Measurements from ENCODE around the gene SRSF4.
"Not testable (repeated sequence)": the region's sequence is repeated elsewhere in the genome, so short reads cannot be mapped to it uniquely, and the experiment has no call there.

SRSF4 gene

DNA sequence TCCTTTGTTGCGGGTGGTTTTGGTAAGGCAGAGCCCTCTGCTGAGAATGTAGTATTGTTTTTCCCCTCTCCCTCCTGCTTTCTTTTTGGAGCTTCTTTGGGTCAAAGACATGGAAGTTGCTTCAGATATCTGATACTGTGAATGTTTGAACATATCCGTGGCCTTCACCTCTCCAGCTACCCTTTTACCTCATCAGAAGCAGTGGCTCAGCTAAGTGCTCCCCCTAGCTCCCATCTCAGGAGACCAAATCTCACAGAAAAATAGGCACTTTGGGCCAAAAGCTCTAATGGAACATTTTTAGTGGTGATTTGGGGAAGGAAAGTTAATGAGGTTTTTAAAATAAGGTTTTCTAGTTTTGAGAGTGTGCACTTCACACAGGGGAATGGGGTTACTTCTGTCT, 64.3 kb downstream of the SRSF4 start:
- Histone ChIP-seq H3K36me3 (ENCODE audit: insufficient read depth, low read length) (no peaks in the 10 kb centered on the region; the same call in 1 of the 2 replicates), H3K79me2 (ENCODE audit: control insufficient read depth, insufficient read depth, low read length, unreplicated experiment) (peaks cover 12% of the 10 kb centered on the region), H3K4me3 (ENCODE audit: low read depth, low read length) (no peak overlapping the region), H3K4me1 (ENCODE audit: control insufficient read depth, insufficient read depth, low read length, unreplicated experiment) (peaks cover 6% of the 10 kb centered on the region), H2AFZ (ENCODE audit: low read length, unreplicated experiment) (no peak overlapping the region), H3K27me3 (ENCODE audit: insufficient read depth, low read length) (no peaks in the 10 kb centered on the region), H3K27ac (ENCODE audit: low read depth, low read length) (no peak overlapping the region)

- Histone ChIP-seq H3K4me3 (ENCODE audit: low read depth, low read length) (no peak overlapping the region), H3K27me3 (ENCODE audit: insufficient read depth, low read length) (no peaks in the 10 kb centered on the region), H3K36me3 (ENCODE audit: insufficient read depth, low read length) (no peaks in the 10 kb centered on the region), H3K27ac (ENCODE audit: low read depth, low read length) (no peak overlapping the region), H3K79me2 (ENCODE audit: control insufficient read depth, insufficient read depth, low read length, unreplicated experiment) (no peaks in the 10 kb centered on the region), H2AFZ (ENCODE audit: low read length, unreplicated experiment) (no peak overlapping the region), H3K4me1 (ENCODE audit: control insufficient read depth, insufficient read depth, low read length, unreplicated experiment) (peaks cover 2% of the 10 kb centered on the region)
Measured at GRCh38 chr1:29114654-29115053, 67.0 kb downstream of the SRSF4 start.

- Histone ChIP-seq H2AFZ (ENCODE audit: low read length, unreplicated experiment) (no peak overlapping the region), H3K79me2 (ENCODE audit: control insufficient read depth, insufficient read depth, low read length, unreplicated experiment) (no peaks in the 10 kb centered on the region), H3K27me3 (ENCODE audit: insufficient read depth, low read length) (no peaks in the 10 kb centered on the region), H3K36me3 (ENCODE audit: insufficient read depth, low read length) (no peaks in the 10 kb centered on the region), H3K4me1 (ENCODE audit: control insufficient read depth, insufficient read depth, low read length, unreplicated experiment) (no peaks in the 10 kb centered on the region), H3K4me3 (ENCODE audit: low read depth, low read length) (no peak overlapping the region), H3K27ac (ENCODE audit: low read depth, low read length) (no peak overlapping the region)
Measured at GRCh38 chr1:29113413-29114117, 68.1 kb downstream of the SRSF4 start.

GRCh38 chr1:29112705-29113412, 68.8 kb downstream of the SRSF4 start:
- Histone ChIP-seq H2AFZ (ENCODE audit: low read length, unreplicated experiment) (no peak overlapping the region), H3K27ac (ENCODE audit: low read depth, low read length) (no peak overlapping the region), H3K79me2 (ENCODE audit: control insufficient read depth, insufficient read depth, low read length, unreplicated experiment) (no peaks in the 10 kb centered on the region), H3K36me3 (ENCODE audit: insufficient read depth, low read length) (no peaks in the 10 kb centered on the region), H3K27me3 (ENCODE audit: insufficient read depth, low read length) (no peaks in the 10 kb centered on the region), H3K4me3 (ENCODE audit: low read depth, low read length) (no peak overlapping the region), H3K4me1 (ENCODE audit: control insufficient read depth, insufficient read depth, low read length, unreplicated experiment) (no peaks in the 10 kb centered on the region)

DNA sequence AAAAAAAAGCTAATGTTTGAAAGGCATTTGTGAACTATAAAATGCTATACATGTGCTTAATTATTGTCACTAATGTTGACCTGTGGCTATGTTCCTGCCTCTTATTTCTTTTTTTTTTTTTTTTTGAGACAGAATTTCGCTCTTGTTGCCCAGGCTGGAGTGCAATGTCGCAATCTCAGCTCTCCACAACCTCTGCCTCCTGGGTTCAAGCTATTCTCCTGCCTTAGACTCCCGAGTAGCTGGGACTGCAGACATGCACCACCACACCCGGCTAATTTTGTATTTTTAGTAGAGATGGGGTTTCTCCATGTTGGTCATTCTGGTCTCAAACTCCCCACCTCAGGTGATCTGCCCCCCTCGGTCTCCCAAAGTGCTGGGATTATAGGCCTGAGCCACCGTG, 73.7 kb downstream of the SRSF4 start:
- H3K27ac ChIP-seq (ENCODE audit: low read depth, low read length); H3K36me3 ChIP-seq (ENCODE audit: insufficient read depth, low read length); H2AFZ ChIP-seq (ENCODE audit: low read length, unreplicated experiment); H3K79me2 ChIP-seq (ENCODE audit: control insufficient read depth, insufficient read depth, low read length, unreplicated experiment); H3K4me3 ChIP-seq (ENCODE audit: low read depth, low read length); H3K4me1 ChIP-seq (ENCODE audit: control insufficient read depth, insufficient read depth, low read length, unreplicated experiment); H3K27me3 ChIP-seq (ENCODE audit: insufficient read depth, low read length): not testable (repeated sequence)

DNA sequence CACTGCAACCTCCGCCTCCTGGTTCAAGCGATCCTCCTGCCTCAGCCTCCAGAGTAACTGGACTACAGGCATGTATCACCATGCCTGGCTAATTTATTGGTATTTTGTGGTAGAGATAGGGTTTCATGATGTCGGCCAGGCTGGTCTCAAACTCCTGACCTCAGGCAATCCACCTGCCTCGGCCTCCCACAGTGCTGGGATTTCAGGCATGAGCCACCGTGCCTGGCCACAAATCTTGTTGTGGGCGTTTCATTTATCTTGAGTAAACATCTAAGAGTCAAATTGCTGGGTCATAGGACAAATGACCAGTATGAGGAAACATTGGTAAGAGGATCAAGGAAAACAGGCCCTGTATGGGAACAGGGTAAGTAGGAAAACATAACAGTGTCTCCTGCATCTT, 75.9 kb downstream of the SRSF4 start:
- Histone ChIP-seq H2AFZ (ENCODE audit: low read length, unreplicated experiment) (no peak overlapping the region), H3K4me1 (ENCODE audit: control insufficient read depth, insufficient read depth, low read length, unreplicated experiment) (no peaks in the 10 kb centered on the region), H3K27ac (ENCODE audit: low read depth, low read length) (no peak overlapping the region), H3K27me3 (ENCODE audit: insufficient read depth, low read length) (no peaks in the 10 kb centered on the region), H3K36me3 (ENCODE audit: insufficient read depth, low read length) (no peaks in the 10 kb centered on the region), H3K79me2 (ENCODE audit: control insufficient read depth, insufficient read depth, low read length, unreplicated experiment) (no peaks in the 10 kb centered on the region), H3K4me3 (ENCODE audit: low read depth, low read length) (no peak overlapping the region)

GRCh38 chr1:29100487-29100886, 81.2 kb downstream of the SRSF4 start:
- no peaks in the 10 kb centered on the region for H3K36me3 ChIP-seq (ENCODE audit: insufficient read depth, low read length)
- H3K4me3 ChIP-seq (ENCODE audit: low read depth, low read length): no peak overlapping the region
- H3K27me3 ChIP-seq (ENCODE audit: insufficient read depth, low read length): no peaks in the 10 kb centered on the region
- no peaks in the 10 kb centered on the region for H3K79me2 ChIP-seq (ENCODE audit: control insufficient read depth, insufficient read depth, low read length, unreplicated experiment)
- no peak overlapping the region for H3K27ac ChIP-seq (ENCODE audit: low read depth, low read length)
- no peak overlapping the region for H2AFZ ChIP-seq (ENCODE audit: low read length, unreplicated experiment)
- H3K4me1 ChIP-seq (ENCODE audit: control insufficient read depth, insufficient read depth, low read length, unreplicated experiment): no peaks in the 10 kb centered on the region

DNA sequence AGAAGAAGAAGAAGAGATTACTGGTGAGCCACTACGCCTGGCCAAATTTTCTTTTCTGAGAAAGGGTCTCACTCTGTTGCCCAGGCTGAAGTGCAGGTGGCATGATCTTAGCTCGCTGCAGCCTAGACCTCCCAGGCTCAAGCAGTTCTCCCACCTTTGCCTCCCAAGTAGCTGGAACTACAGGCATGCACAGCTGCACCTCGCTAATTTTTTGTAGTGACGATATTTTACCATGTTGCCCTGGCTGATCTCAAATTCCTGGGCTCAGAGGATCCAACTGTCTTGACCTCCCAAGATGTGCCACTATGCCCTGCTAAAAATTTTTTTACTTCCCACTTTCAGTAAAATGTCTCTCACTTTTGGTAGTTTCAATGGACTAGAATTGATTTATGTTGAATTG, 82.4 kb downstream of the SRSF4 start:
- H2AFZ ChIP-seq (ENCODE audit: low read length, unreplicated experiment): no peak overlapping the region
- H3K4me1 ChIP-seq (ENCODE audit: control insufficient read depth, insufficient read depth, low read length, unreplicated experiment): no peaks in the 10 kb centered on the region
- H3K4me3 ChIP-seq (ENCODE audit: low read depth, low read length): no peak overlapping the region
- H3K79me2 ChIP-seq (ENCODE audit: control insufficient read depth, insufficient read depth, low read length, unreplicated experiment): no peaks in the 10 kb centered on the region
- no peak overlapping the region for H3K27ac ChIP-seq (ENCODE audit: low read depth, low read length)
- no peaks in the 10 kb centered on the region for H3K27me3 ChIP-seq (ENCODE audit: insufficient read depth, low read length)
- no peaks in the 10 kb centered on the region for H3K36me3 ChIP-seq (ENCODE audit: insufficient read depth, low read length)
